Panc1 (cell line): ENCODE data around the gene CYP1B1. TPM values are rescaled to one million over a fixed set of nuclear protein-coding genes. Genes with fewer than 3 reads are reported as not detected.
A peak's percentile ranks its signal among the peaks of the same experiment; 100 is the strongest.

Experiments
- ATAC-seq: fragments of 200-7000 bp; cut with Tn5 transposase; 2 replicates; pipeline ENCODE4 v1.9.1; 2020; ENCODE audit warnings: mild to moderate bottlenecking, moderate library complexity
- BruUV-seq: library from RNA; stranded (reverse); fragments of 400-500 nt; replicated peaks from 2 replicates; lab custom pipeline; 2021; lab: Mats Ljungman, UMichigan
- CTCF ChIA-PET: fragments of 300-600 bp; sonication (Branson Sonifier 250); formaldehyde crosslinking; loops from one replicate; lab custom pipeline; 2022; ENCODE audit warnings: antibody characterized with exemption; lab: Charles Lee
- POLR2A ChIA-PET: fragments of 300-600 bp; sonication (Branson Sonifier 250); formaldehyde crosslinking; loops from one replicate; lab custom pipeline; 2022; ENCODE audit warnings: antibody characterized with exemption; lab: Charles Lee
- DNase-seq: peaks from one replicate; pipeline ENCODE4 v3.0.0-alpha.2; 2010; ENCODE audit warnings: low read depth, low spot score
- H3K27ac ChIP-seq: 2 replicates; pipeline ENCODE4 v1.5.1; 2011; ENCODE audit warnings: mild to moderate bottlenecking, low read length, inconsistent platforms
- H3K27me3 ChIP-seq: fragments of 200-500 bp; sonication (Bioruptor generic); 2 replicates; pipeline ENCODE4 v1.6.0; 2014; ENCODE audit warnings: low read length, inconsistent platforms; ENCODE audit not compliant: control insufficient read depth, insufficient read depth
- H3K36me3 ChIP-seq: fragments of 200-500 bp; sonication (Bioruptor generic); 2 replicates; pipeline ENCODE4 v1.5.1; 2014; ENCODE audit warnings: inconsistent platforms, mild to moderate bottlenecking, low read length, moderate library complexity; ENCODE audit not compliant: control insufficient read depth, insufficient read depth
- H3K4me1 ChIP-seq: 2 replicates; pipeline ENCODE4 v1.5.1; 2011; ENCODE audit warnings: inconsistent platforms, mild to moderate bottlenecking, low read length, moderate library complexity; ENCODE audit not compliant: control insufficient read depth, insufficient read depth
- H3K4me3 ChIP-seq, 2 experiments: 2 replicates each; pipeline ENCODE4 v1.5.1; 2011 to 2012; ENCODE audit warnings: low read depth in 2 of 2, low read length in 2 of 2, mild to moderate bottlenecking in 2 of 2, inconsistent platforms in 1 of 2, moderate library complexity in 1 of 2
- H3K9me3 ChIP-seq: fragments of 200-500 bp; sonication (Bioruptor generic); 2 replicates; pipeline ENCODE4 v1.5.1; 2014; ENCODE audit warnings: low read depth, mild to moderate bottlenecking, inconsistent platforms, low read length, moderate library complexity; ENCODE audit not compliant: control insufficient read depth, insufficient read depth
- POLR2AphosphoS5 ChIP-seq: IDR thresholded peaks from 2 replicates; pipeline ENCODE4 v1.6.1; 2012; ENCODE audit warnings: mild to moderate bottlenecking, low read depth, low read length, moderate library complexity
- SIN3A ChIP-seq: IDR thresholded peaks from 2 replicates; pipeline ENCODE4 v1.6.1; 2012; ENCODE audit warnings: low read depth, mild to moderate bottlenecking, low read length, moderate library complexity, borderline replicate concordance; ENCODE audit not compliant: insufficient read depth
- TCF7L2 ChIP-seq: IDR thresholded peaks from 2 replicates; pipeline ENCODE4 v1.6.1; 2011; ENCODE audit warnings: mild to moderate bottlenecking, low read depth, low read length, inconsistent platforms
- in situ Hi-C: cut with HindIII; loops from 2 replicates; pipeline ENCODE4 v1.10.0; 2016; ENCODE audit warnings: low sequenced_read_pairs, low pct_unique_long_range_greater_than_20kb
- intact Hi-C: fragments of 100-400 bp; cut with micrococcal nuclease; formaldehyde crosslinking; loops from one replicate; pipeline ENCODE4 v1.10.0; 2022; ENCODE audit not compliant: unreplicated experiment
- total RNA-seq: library from RNA; stranded (reverse); gene quantifications from one replicate; pipeline ENCODE4 v1.2.1, GENCODE V29; 2021; ENCODE audit not compliant: unreplicated experiment
- TF ChIP-seq, protein P1 (sequence below), 2 experiments: IDR thresholded peaks; 2 replicates each; pipeline ENCODE4 v1.6.1; 2011 to 2012; ENCODE audit warnings: low read depth in 2 of 2, control low read depth in 1 of 2, low read length in 1 of 2, mild to moderate bottlenecking in 1 of 2, moderate library complexity in 1 of 2; ENCODE audit not compliant: insufficient read depth in 1 of 2
- TF ChIP-seq, protein P2 (sequence below): fragments of 450-650 bp; IDR thresholded peaks from 2 replicates; pipeline ENCODE4 v1.5.1; 2017; ENCODE audit warnings: mild to moderate bottlenecking

Gene CYP1B1
- total RNA-seq, 1 experiment from 2014 or later: 86.7 TPM

DNA sequence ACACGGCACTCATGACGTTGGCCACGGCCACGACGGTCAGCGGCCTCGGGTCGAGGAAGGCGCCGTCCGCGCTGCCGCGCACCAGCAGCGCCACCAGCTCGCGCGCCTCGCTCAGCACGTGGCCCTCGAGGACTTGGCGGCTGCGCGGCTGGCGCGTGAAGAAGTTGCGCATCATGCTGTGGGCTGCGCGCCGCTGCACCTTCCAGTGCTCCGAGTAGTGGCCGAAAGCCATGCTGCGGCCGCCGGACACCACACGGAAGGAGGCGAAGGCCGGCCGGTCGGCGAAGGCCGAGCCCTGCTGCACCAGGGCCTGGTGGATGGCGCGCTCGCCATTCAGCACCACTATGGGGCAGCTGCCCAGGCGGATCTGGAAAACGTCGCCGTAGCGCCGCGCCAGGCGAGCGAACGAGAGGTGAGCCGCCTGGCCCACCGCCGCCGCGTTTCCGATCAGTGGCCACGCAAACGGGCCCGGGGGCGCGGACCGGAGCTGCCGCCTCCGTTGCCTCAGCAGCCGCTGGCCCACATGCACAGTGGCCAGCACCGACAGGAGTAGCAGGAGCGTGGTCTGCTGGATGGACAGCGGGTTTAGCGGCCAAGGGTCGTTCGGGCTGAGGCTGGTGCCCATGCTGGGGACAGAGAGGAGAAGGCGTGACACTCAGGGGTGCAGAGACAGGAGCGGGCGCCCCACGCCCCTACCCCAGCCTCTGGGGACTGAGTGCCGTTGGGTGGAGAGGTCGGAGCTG lies 1.0 kb downstream of the CYP1B1 start:
- H3K4me3 ChIP-seq: peak overlapping the region; percentile 58 to 77
- CTCF ChIA-PET: interaction anchor here (0.5 to 2.2 kb wide), 2 partner anchors 32 to 84 kb away, joined by 4 to 34 read pairs; no protein-coding TSS in a partner anchor
- no peaks in the 10 kb centered on the region for H3K27me3 ChIP-seq
- POLR2A ChIA-PET: interaction anchor here (1.4 kb wide), 1 partner anchor 23 kb away, joined by 4 read pairs; no protein-coding TSS in a partner anchor
- H3K27ac ChIP-seq: peak overlapping the region; percentile 92
- ATAC-seq (peak; percentile 1), DNase-seq (no peak)
- H3K36me3 ChIP-seq: peaks cover 4% of the 10 kb centered on the region; the same call in 1 of the 2 replicates
- no peaks in the 10 kb centered on the region for H3K9me3 ChIP-seq
- no TSS peak for BruUV-seq
- in situ Hi-C loops (no loop called here), intact Hi-C loops (loop anchor here (5.0 kb wide), 1 partner anchor 93 kb away; no protein-coding TSS in a partner anchor)
- H3K4me1 ChIP-seq: peaks cover 38% of the 10 kb centered on the region
- TF ChIP-seq SIN3A (no peak), POLR2AphosphoS5 (no peak; the same call in 1 of the 2 replicates), TCF7L2 (no peak)
- TF ChIP-seq, protein P1, sequence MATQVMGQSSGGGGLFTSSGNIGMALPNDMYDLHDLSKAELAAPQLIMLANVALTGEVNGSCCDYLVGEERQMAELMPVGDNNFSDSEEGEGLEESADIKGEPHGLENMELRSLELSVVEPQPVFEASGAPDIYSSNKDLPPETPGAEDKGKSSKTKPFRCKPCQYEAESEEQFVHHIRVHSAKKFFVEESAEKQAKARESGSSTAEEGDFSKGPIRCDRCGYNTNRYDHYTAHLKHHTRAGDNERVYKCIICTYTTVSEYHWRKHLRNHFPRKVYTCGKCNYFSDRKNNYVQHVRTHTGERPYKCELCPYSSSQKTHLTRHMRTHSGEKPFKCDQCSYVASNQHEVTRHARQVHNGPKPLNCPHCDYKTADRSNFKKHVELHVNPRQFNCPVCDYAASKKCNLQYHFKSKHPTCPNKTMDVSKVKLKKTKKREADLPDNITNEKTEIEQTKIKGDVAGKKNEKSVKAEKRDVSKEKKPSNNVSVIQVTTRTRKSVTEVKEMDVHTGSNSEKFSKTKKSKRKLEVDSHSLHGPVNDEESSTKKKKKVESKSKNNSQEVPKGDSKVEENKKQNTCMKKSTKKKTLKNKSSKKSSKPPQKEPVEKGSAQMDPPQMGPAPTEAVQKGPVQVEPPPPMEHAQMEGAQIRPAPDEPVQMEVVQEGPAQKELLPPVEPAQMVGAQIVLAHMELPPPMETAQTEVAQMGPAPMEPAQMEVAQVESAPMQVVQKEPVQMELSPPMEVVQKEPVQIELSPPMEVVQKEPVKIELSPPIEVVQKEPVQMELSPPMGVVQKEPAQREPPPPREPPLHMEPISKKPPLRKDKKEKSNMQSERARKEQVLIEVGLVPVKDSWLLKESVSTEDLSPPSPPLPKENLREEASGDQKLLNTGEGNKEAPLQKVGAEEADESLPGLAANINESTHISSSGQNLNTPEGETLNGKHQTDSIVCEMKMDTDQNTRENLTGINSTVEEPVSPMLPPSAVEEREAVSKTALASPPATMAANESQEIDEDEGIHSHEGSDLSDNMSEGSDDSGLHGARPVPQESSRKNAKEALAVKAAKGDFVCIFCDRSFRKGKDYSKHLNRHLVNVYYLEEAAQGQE (IDR thresholded peaks at IDR 0.05; ENCODE audit: insufficient read depth in 1 of 2, low read depth in 2 of 2, low read length in 1 of 2): no peak
- TF ChIP-seq, protein P2, sequence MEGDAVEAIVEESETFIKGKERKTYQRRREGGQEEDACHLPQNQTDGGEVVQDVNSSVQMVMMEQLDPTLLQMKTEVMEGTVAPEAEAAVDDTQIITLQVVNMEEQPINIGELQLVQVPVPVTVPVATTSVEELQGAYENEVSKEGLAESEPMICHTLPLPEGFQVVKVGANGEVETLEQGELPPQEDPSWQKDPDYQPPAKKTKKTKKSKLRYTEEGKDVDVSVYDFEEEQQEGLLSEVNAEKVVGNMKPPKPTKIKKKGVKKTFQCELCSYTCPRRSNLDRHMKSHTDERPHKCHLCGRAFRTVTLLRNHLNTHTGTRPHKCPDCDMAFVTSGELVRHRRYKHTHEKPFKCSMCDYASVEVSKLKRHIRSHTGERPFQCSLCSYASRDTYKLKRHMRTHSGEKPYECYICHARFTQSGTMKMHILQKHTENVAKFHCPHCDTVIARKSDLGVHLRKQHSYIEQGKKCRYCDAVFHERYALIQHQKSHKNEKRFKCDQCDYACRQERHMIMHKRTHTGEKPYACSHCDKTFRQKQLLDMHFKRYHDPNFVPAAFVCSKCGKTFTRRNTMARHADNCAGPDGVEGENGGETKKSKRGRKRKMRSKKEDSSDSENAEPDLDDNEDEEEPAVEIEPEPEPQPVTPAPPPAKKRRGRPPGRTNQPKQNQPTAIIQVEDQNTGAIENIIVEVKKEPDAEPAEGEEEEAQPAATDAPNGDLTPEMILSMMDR: no peak; the same call in 1 of the 2 replicates

DNA sequence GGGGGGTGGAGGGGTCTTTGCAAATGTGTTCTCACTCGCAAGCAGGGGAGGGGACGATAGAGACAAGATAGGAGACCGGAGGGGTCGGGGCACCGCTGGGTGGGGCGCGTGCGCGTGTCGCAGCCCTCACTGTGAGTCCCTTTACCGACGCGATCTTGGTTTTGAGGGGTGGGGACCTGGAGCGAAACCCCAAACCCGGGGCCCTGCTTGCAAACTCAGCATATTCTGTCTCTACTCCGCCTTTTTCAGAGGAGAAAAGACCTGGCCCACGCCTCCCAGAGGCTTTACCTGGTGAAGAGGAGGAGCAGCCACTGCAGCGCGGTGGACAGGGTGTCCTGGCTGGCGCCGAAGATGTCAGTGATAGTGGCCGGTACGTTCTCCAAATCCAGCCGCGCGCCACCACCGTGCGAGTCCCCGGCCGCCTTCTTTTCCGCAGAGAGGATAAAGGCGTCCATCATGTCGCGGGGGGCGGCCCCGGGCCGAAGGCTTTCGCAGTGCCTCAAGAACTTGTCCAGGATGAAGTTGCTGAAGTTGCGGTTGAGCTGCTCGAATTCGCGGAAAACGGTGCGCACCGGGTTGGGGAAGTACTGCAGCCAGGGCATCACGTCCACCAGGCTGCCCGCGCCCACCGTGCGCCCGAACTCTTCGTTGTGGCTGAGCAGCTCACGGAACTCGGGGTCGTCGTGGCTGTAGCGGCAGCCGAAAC lies 1.7 kb downstream of the CYP1B1 start:
- Histone ChIP-seq H3K4me3 (peak overlapping the region; percentile 58 to 77), H3K27me3 (no peaks in the 10 kb centered on the region), H3K36me3 (peaks cover 9% of the 10 kb centered on the region; the same call in 1 of the 2 replicates), H3K9me3 (no peaks in the 10 kb centered on the region), H3K27ac (peak overlapping the region; percentile 92), H3K4me1 (peaks cover 41% of the 10 kb centered on the region)
- ChIA-PET POLR2A (no interaction called here), CTCF (no interaction called here)
- no peak for DNase-seq
- in situ Hi-C loops: no loop called here
- BruUV-seq: no TSS peak
- intact Hi-C loops: no loop called here
- TF ChIP-seq SIN3A: no peak
- TF ChIP-seq, protein P1 (IDR thresholded peaks at IDR 0.05; ENCODE audit: insufficient read depth in 1 of 2, low read depth in 2 of 2, low read length in 1 of 2): no peak
- TF ChIP-seq, protein P2: no peak
- no peak for TF ChIP-seq TCF7L2
- TF ChIP-seq POLR2AphosphoS5: no peak
- no peak for ATAC-seq
